ENCODE results near the gene JPH3.

GRCh38 chr16:87597324-87597830 is 4.9 kb upstream of the JPH3 start:
- TF ChIP-seq, protein P1, sequence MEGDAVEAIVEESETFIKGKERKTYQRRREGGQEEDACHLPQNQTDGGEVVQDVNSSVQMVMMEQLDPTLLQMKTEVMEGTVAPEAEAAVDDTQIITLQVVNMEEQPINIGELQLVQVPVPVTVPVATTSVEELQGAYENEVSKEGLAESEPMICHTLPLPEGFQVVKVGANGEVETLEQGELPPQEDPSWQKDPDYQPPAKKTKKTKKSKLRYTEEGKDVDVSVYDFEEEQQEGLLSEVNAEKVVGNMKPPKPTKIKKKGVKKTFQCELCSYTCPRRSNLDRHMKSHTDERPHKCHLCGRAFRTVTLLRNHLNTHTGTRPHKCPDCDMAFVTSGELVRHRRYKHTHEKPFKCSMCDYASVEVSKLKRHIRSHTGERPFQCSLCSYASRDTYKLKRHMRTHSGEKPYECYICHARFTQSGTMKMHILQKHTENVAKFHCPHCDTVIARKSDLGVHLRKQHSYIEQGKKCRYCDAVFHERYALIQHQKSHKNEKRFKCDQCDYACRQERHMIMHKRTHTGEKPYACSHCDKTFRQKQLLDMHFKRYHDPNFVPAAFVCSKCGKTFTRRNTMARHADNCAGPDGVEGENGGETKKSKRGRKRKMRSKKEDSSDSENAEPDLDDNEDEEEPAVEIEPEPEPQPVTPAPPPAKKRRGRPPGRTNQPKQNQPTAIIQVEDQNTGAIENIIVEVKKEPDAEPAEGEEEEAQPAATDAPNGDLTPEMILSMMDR (IDR thresholded peaks at IDR 0.05; ENCODE audit: low read depth, low read length, poor library complexity, severe bottlenecking), result no peak
- TF ChIP-seq EZH2phosphoT487 (IDR thresholded peaks at IDR 0.05; ENCODE audit: borderline replicate concordance, low read length), result no peak

Measured in DOHH2 (cell line).